ENCODE measurements around the gene HOXB7. TPM values are rescaled to one million over a fixed set of nuclear protein-coding genes. Genes with fewer than 3 reads are reported as not detected.

Gene HOXB7
- total RNA-seq, 2 donors from 2014 or later: 0.63 to 7.2 TPM

GRCh38 chr17:48613862-48614694, 3.3 kb upstream of the HOXB7 start:
- H3K36me3 ChIP-seq: no peaks in the 10 kb centered on the region
- peaks cover 19% of the 10 kb centered on the region for H3K27me3 ChIP-seq (replicated peaks; ENCODE audit: insufficient read depth)
- H3K27ac ChIP-seq: no peak overlapping the region
- H3K9me3 ChIP-seq: no peaks in the 10 kb centered on the region
- ATAC-seq (ENCODE audit: insufficient number of reproducible peaks, low FRiP score, low read depth) (no peak), DNase-seq (ENCODE audit: low spot score) (no peak)
- peaks cover 4 to 52% of the 10 kb centered on the region in 2 donors for H3K4me1 ChIP-seq (ENCODE audit: control insufficient read depth in 1 of 2, low read depth in 2 of 2)
- H3K4me3 ChIP-seq: peak overlapping the region; percentile 81
- TF ChIP-seq, protein P1, sequence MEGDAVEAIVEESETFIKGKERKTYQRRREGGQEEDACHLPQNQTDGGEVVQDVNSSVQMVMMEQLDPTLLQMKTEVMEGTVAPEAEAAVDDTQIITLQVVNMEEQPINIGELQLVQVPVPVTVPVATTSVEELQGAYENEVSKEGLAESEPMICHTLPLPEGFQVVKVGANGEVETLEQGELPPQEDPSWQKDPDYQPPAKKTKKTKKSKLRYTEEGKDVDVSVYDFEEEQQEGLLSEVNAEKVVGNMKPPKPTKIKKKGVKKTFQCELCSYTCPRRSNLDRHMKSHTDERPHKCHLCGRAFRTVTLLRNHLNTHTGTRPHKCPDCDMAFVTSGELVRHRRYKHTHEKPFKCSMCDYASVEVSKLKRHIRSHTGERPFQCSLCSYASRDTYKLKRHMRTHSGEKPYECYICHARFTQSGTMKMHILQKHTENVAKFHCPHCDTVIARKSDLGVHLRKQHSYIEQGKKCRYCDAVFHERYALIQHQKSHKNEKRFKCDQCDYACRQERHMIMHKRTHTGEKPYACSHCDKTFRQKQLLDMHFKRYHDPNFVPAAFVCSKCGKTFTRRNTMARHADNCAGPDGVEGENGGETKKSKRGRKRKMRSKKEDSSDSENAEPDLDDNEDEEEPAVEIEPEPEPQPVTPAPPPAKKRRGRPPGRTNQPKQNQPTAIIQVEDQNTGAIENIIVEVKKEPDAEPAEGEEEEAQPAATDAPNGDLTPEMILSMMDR (IDR thresholded peaks at IDR 0.05): no peak

DNA sequence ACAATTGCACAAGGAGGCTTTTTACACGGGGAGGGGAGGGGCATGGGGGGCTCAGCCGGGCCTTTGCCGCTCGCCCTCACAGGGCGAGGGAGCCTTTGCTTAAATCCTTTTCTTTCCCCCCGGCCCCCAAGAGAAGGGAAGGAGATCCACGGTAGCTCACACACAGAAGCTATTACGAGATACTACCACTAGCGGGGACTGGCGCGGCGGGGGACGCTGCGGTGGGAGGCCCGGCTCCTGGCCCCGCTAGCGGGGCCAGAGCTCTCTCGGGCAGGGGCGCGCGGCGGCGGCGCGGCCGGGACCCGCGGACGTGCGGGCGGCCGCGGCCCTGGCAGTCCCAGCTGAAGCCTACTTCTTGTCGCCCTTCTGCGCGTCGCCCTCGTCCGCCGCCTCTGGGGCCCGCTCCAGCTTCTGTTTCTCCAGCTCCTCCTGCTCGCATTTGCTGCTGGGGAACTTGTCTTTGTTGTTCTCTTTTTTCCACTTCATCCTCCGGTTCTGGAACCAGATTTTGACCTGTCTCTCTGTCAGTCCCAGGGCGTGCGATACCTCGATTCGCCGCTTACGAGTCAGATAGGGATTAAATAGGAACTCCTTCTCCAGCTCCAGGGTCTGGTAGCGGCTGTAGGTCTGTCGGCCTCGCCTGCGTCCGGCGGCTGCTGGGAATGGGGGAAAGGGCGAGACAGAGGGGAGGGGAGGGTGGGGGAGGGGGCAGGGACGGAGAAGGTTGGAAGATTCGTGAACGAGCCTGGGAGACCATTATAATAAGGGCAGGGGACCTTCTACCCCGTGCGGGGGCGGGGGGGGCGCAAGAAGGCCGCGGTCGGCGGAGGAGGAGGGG, 2.3 kb upstream of the HOXB7 start:
- Histone ChIP-seq H3K4me3 (peak overlapping the region; percentile 81), H3K27me3 (replicated peaks; ENCODE audit: insufficient read depth) (peaks cover 19% of the 10 kb centered on the region), H3K4me1 (ENCODE audit: control insufficient read depth in 1 of 2, low read depth in 2 of 2) (peaks cover 4 to 52% of the 10 kb centered on the region in 2 donors), H3K9me3 (no peaks in the 10 kb centered on the region), H3K36me3 (no peaks in the 10 kb centered on the region), H3K27ac (peak overlapping the region in 1 of 2 donors; percentile 25)
- TF ChIP-seq, protein P1 (IDR thresholded peaks at IDR 0.05): no peak
- ATAC-seq (ENCODE audit: insufficient number of reproducible peaks, low FRiP score, low read depth) (no peak), DNase-seq (ENCODE audit: low spot score) (no peak)

DNA sequence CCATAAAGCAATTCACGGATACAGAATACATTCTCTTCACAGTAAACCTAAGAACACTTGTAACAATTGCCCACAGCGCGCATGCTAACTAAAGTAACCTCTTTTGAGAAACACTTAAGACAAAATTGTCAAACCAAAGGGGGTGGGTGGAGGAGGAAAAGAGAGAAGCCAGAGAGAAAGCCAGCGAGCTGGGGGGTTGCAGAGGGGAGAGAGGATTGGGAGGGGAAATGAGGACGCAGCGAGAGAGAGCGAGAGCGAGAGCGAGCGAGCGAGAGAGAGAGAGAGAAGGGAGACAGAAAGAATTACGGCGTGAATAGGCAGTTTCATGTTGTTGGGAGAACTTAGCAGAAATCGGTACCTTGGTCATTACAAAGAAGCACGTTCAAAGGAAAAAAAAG, 1.6 kb upstream of the HOXB7 start:
- Histone ChIP-seq H3K9me3 (no peaks in the 10 kb centered on the region), H3K36me3 (no peaks in the 10 kb centered on the region), H3K4me3 (peak overlapping the region; percentile 81), H3K27ac (peak overlapping the region in 1 of 2 donors; percentile 8), H3K27me3 (replicated peaks; ENCODE audit: insufficient read depth) (peaks cover 19% of the 10 kb centered on the region), H3K4me1 (ENCODE audit: control insufficient read depth in 1 of 2, low read depth in 2 of 2) (peaks cover 4 to 45% of the 10 kb centered on the region in 2 donors)
- no peak for ATAC-seq (ENCODE audit: insufficient number of reproducible peaks, low FRiP score, low read depth)
- no peak for DNase-seq (ENCODE audit: low spot score)
- TF ChIP-seq, protein P1 (IDR thresholded peaks at IDR 0.05): no peak

DNA sequence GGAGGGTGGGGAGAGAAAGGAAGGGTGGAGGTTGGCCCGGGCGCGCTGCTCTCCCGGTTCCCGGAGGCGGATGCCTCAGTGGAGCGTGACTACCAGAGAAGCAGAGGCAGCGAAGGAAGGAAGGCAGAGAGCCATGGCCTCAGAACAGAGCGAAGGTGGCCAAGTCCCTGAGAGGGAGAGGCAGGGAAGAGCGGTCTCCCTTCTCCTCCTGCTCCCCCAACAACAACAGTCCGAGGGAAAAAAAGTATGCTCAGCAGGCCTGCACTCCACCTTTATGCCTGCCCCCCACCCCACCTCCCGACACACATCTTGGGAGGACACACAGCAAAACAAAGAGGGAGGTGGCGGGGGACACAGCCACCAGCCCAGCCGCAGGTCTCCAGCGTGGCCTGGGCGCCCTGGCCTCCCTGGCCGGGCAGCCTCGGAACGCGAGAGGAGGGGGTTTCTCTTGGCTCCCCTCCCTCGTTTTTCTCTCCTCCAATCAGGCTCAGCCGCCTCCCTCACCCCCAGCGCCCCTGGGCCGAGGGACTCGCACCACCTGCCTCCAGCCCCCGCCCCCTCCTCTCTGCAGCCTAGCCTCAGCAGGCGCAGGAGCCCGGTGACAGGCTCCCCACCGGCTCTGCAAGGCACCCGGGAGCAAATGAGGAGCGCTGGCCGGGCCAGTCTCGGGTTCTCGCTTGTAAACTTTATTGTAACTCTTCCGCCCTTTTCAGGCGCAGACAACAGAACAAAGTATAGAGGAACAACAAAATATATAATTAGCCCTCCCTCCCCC, 1.1 kb upstream of the HOXB7 start:
- Histone ChIP-seq H3K27ac (peak overlapping the region; percentile 78 to 91), H3K4me3 (peak overlapping the region; percentile 81), H3K36me3 (no peaks in the 10 kb centered on the region), H3K4me1 (ENCODE audit: control insufficient read depth in 1 of 2, low read depth in 2 of 2) (peaks cover 4 to 45% of the 10 kb centered on the region in 2 donors), H3K9me3 (no peaks in the 10 kb centered on the region), H3K27me3 (replicated peaks; ENCODE audit: insufficient read depth) (peaks cover 19% of the 10 kb centered on the region)
- DNase-seq (ENCODE audit: low spot score) (no peak), ATAC-seq (ENCODE audit: insufficient number of reproducible peaks, low FRiP score, low read depth) (no peak)
- TF ChIP-seq, protein P1 (IDR thresholded peaks at IDR 0.05): no peak

All from thoracic aorta (tissue), 2 donors.